Suppressor macrophage treated with lipopolysaccharide for 4 hours (primary cell): ENCODE data around the gene ITPA.

ENCODE experiments used
- DNase-seq: peaks from one replicate; pipeline ENCODE4 v3.0.0-alpha.2; 2020

Gene ITPA

GRCh38 chr20:3209257-3209945 lies at the start of gene ITPA:
Gene ITPA (plus strand): TSS chr20:3209498. CDS start chr20:3209552, 54 bp downstream.
- peak; percentile 71 for DNase-seq

GRCh38 chr20:3160418-3160817 lies 48.9 kb upstream of the ITPA start:
- DNase-seq, result no peak

- DNase-seq, result no peak
Observed at GRCh38 chr20:3161316-3162079, 47.8 kb upstream of the ITPA start.

GRCh38 chr20:3162080-3162611 lies 47.2 kb upstream of the ITPA start:
- no peak for DNase-seq

GRCh38 chr20:3163099-3164042 lies 45.9 kb upstream of the ITPA start:
- DNase-seq, result no peak

- no peak for DNase-seq
Observed at GRCh38 chr20:3164043-3164762, 45.1 kb upstream of the ITPA start.

GRCh38 chr20:3164763-3165410 lies 44.4 kb upstream of the ITPA start:
- DNase-seq, result no peak

- no peak for DNase-seq
Observed at GRCh38 chr20:3165473-3166337, 43.6 kb upstream of the ITPA start.

- no peak for DNase-seq
Observed at GRCh38 chr20:3166338-3166912, 42.9 kb upstream of the ITPA start.

GRCh38 chr20:3166913-3167342 lies 42.4 kb upstream of the ITPA start:
- no peak for DNase-seq

GRCh38 chr20:3167738-3168078 lies 41.6 kb upstream of the ITPA start:
- DNase-seq, result no peak

GRCh38 chr20:3168079-3168828 lies 41.0 kb upstream of the ITPA start:
- DNase-seq, result no peak

- DNase-seq, result no peak
Observed at GRCh38 chr20:3168829-3169590, 40.3 kb upstream of the ITPA start.

- DNase-seq, result no peak
Observed at GRCh38 chr20:3171391-3172125, 37.7 kb upstream of the ITPA start.

GRCh38 chr20:3172126-3172932 lies 37.0 kb upstream of the ITPA start:
- no peak for DNase-seq

- DNase-seq, result peak; percentile 64
Observed at GRCh38 chr20:3172933-3173609, 36.2 kb upstream of the ITPA start, which contains the start of gene LZTS3. Gene LZTS3 (minus strand): TSS chr20:3173549. CDS start chr20:3167163, 6,386 bp downstream.
